H1 (cell line): ENCODE data around the gene HELT. TPM values are rescaled to one million over a fixed set of nuclear protein-coding genes. Genes with fewer than 3 reads are reported as not detected.

ENCODE experiments used
- CTCF ChIA-PET: fragments of 300-600 bp; sonication (Branson Sonifier 250); formaldehyde crosslinking; loops from one replicate; lab custom pipeline; 2021; ENCODE audit not compliant: partially characterized antibody; lab: Charles Lee
- POLR2A ChIA-PET: fragments of 300-600 bp; sonication (Branson Sonifier 250); formaldehyde crosslinking; loops from one replicate; lab custom pipeline; 2021; ENCODE audit warnings: inconsistent platforms; ENCODE audit not compliant: partially characterized antibody; lab: Charles Lee
- DNase-seq, 2 experiments: peaks; one replicate each; pipeline versions ENCODE4 v3.0.0 to v3.0.0-alpha.2; 2010 to 2022; ENCODE audit warnings: low spot score in 2 of 2, low read depth in 1 of 2, mixed read lengths in 1 of 2
- FAIRE-seq: peaks from 2 replicates; lab custom pipeline; 2011; peaks lifted over from hg19 to GRCh38; lab: Jason Lieb, UNC
- H2AFZ ChIP-seq: 2 replicates; pipeline ENCODE4 v1.8.1; 2012; ENCODE audit warnings: low read length, inconsistent platforms
- H2AK5ac ChIP-seq: 2 replicates; pipeline ENCODE4 v1.6.1; 2013; ENCODE audit warnings: low read depth, low read length
- H2BK120ac ChIP-seq: replicated peaks from 2 replicates; pipeline ENCODE3; 2013; ENCODE audit warnings: low read depth, low read length, inconsistent platforms
- H2BK12ac ChIP-seq: 2 replicates; pipeline ENCODE4 v1.6.1; 2013; ENCODE audit warnings: low read depth, low read length
- H2BK15ac ChIP-seq: 2 replicates; pipeline ENCODE4 v1.6.1; 2013; ENCODE audit warnings: low read length
- H2BK20ac ChIP-seq: 2 replicates; pipeline ENCODE4 v1.6.1; 2013; ENCODE audit warnings: low read length
- H2BK5ac ChIP-seq: 2 replicates; pipeline ENCODE4 v1.6.1; 2013; ENCODE audit warnings: low read depth, low read length
- H3K14ac ChIP-seq: 2 replicates; pipeline ENCODE4 v1.6.1; 2013; ENCODE audit warnings: inconsistent platforms; ENCODE audit not compliant: insufficient read length
- H3K18ac ChIP-seq: 2 replicates; pipeline ENCODE4 v1.6.1; 2013; ENCODE audit warnings: low read length; ENCODE audit errors: extremely low read depth
- H3K23ac ChIP-seq: 2 replicates; pipeline ENCODE4 v1.6.1; 2013; ENCODE audit warnings: inconsistent platforms; ENCODE audit not compliant: insufficient read length
- H3K23me2 ChIP-seq: 2 replicates; pipeline ENCODE4 v1.6.1; 2013; ENCODE audit warnings: low read depth, low read length
- H3K27ac ChIP-seq: 2 replicates; pipeline ENCODE4 v1.6.1; 2011; ENCODE audit warnings: low read depth, low read length, inconsistent platforms
- H3K27me3 ChIP-seq, 4 experiments: replicated peaks in 1 of 4; 1 replicate in 1 of 4; 2 replicates in 3 of 4; pipeline versions ENCODE4 v1.6.1 to v1.8.1; 2011 to 2013; ENCODE audit warnings: low read length in 3 of 4, mild to moderate bottlenecking in 3 of 4, inconsistent platforms in 2 of 4, mixed read lengths in 2 of 4, moderate library complexity in 1 of 4; ENCODE audit not compliant: control insufficient read depth in 3 of 4, insufficient read depth in 3 of 4; ENCODE audit errors: extremely low read depth in 1 of 4
- H3K36me3 ChIP-seq, 4 experiments: 2 replicates each; pipeline versions ENCODE4 v1.6.1 to v1.8.1; 2011 to 2013; ENCODE audit warnings: mild to moderate bottlenecking in 4 of 4, low read length in 3 of 4, moderate library complexity in 2 of 4, control low read depth in 1 of 4, inconsistent platforms in 1 of 4; ENCODE audit not compliant: insufficient read depth in 4 of 4, control insufficient read depth in 2 of 4
- H3K4ac ChIP-seq: replicated peaks from 2 replicates; pipeline ENCODE3; 2013; ENCODE audit warnings: low read length, low read depth, mixed read lengths, inconsistent platforms; ENCODE audit not compliant: insufficient read length
- H3K4me1 ChIP-seq, 4 experiments: replicated peaks in 1 of 4; 1 replicate in 1 of 4; 2 replicates in 3 of 4; pipeline versions ENCODE4 v1.6.1 to v1.8.1; 2011 to 2013; ENCODE audit warnings: low read length in 3 of 4, inconsistent platforms in 2 of 4, mixed read lengths in 1 of 4; ENCODE audit not compliant: insufficient read depth in 4 of 4, control insufficient read depth in 3 of 4
- H3K4me2 ChIP-seq, 2 experiments: 2 replicates each; pipeline versions ENCODE4 v1.6.1 to v1.8.1; 2011 to 2013; ENCODE audit warnings: low read depth in 2 of 2, low read length in 2 of 2, control low read depth in 1 of 2, inconsistent platforms in 1 of 2, mild to moderate bottlenecking in 1 of 2; ENCODE audit not compliant: insufficient read depth in 1 of 2
- H3K4me3 ChIP-seq, 4 experiments: fragments of 200-600, 300-600 bp in 1 of 4; sonication (generic), shearing (Covaris generic), sonication (Bioruptor Twin) in 1 of 4; 2 replicates each; pipeline versions ENCODE4 v1.5.1 to v1.8.1; 2011 to 2016; ENCODE audit warnings: low read length in 4 of 4, low read depth in 3 of 4, control low read depth in 2 of 4, inconsistent platforms in 2 of 4, mild to moderate bottlenecking in 2 of 4, mixed read lengths in 1 of 4, moderate library complexity in 1 of 4; ENCODE audit not compliant: insufficient read depth in 2 of 4; ENCODE audit errors: extremely low read depth in 1 of 4
- H3K56ac ChIP-seq: replicated peaks from 2 replicates; pipeline ENCODE3; 2013; ENCODE audit warnings: low read depth, mild to moderate bottlenecking, mixed read lengths, low read length, inconsistent platforms; ENCODE audit not compliant: insufficient read length
- H3K79me1 ChIP-seq: 2 replicates; pipeline ENCODE4 v1.6.1; 2013; ENCODE audit warnings: low read depth, low read length, control low read depth
- H3K79me2 ChIP-seq, 2 experiments: 2 replicates each; pipeline versions ENCODE4 v1.6.1 to v1.8.1; 2012 to 2013; ENCODE audit warnings: low read length in 2 of 2, mild to moderate bottlenecking in 2 of 2, inconsistent platforms in 1 of 2; ENCODE audit not compliant: insufficient read depth in 2 of 2, control insufficient read depth in 1 of 2
- H3K9ac ChIP-seq, 4 experiments: replicated peaks in 1 of 4; 1 replicate in 1 of 4; 2 replicates in 3 of 4; pipeline versions ENCODE4 v1.6.1 to v1.8.1; 2011 to 2013; ENCODE audit warnings: low read depth in 3 of 4, low read length in 3 of 4, control low read depth in 2 of 4, mild to moderate bottlenecking in 2 of 4, moderate library complexity in 2 of 4, inconsistent platforms in 1 of 4; ENCODE audit errors: extremely low read depth in 1 of 4
- H3K9me3 ChIP-seq, 2 experiments: 2 replicates each; pipeline versions ENCODE4 v1.6.1 to v1.8.1; 2012 to 2013; ENCODE audit warnings: mild to moderate bottlenecking in 2 of 2, moderate library complexity in 2 of 2, control low read depth in 1 of 2, inconsistent platforms in 1 of 2, low read depth in 1 of 2, low read length in 1 of 2, mixed read lengths in 1 of 2; ENCODE audit not compliant: insufficient read depth in 2 of 2
- H4K20me1 ChIP-seq, 2 experiments: replicated peaks in 1 of 2; 2 replicates each; pipeline versions ENCODE3 to v1.8.1; 2011 to 2013; ENCODE audit warnings: inconsistent platforms in 2 of 2, low read length in 2 of 2, mild to moderate bottlenecking in 1 of 2; ENCODE audit not compliant: insufficient read depth in 2 of 2, control insufficient read depth in 1 of 2
- H4K5ac ChIP-seq: 2 replicates; pipeline ENCODE4 v1.6.1; 2013; ENCODE audit warnings: low read length, low read depth, mixed read lengths, inconsistent platforms; ENCODE audit not compliant: insufficient read length
- H4K8ac ChIP-seq: 2 replicates; pipeline ENCODE4 v1.8.0; 2013; ENCODE audit warnings: mild to moderate bottlenecking, moderate library complexity, low read length, inconsistent platforms; ENCODE audit not compliant: insufficient read depth; ENCODE audit errors: extremely low read depth
- H4K91ac ChIP-seq: replicated peaks from 2 replicates; pipeline ENCODE3; 2013; ENCODE audit warnings: low read length, mixed read lengths, inconsistent platforms; ENCODE audit not compliant: insufficient read length
- BCL11A ChIP-seq, 2 experiments: IDR thresholded peaks; one replicate each; pipeline ENCODE4 v1.6.1; 2011; ENCODE audit warnings: low read depth in 2 of 2, low read length in 2 of 2, mild to moderate bottlenecking in 2 of 2
- CBX8 ChIP-seq: fragments of 300-800, 300-1000 bp; sonication (generic); IDR thresholded peaks from 2 replicates; pipeline ENCODE4 v1.7.1; 2016; ENCODE audit warnings: low read depth, low read length, borderline replicate concordance
- FOSL1 ChIP-seq: IDR thresholded peaks from 2 replicates; pipeline ENCODE4 v1.6.1; 2011; ENCODE audit warnings: mild to moderate bottlenecking, low read depth, low read length, moderate library complexity; ENCODE audit not compliant: insufficient read depth
- KDM4A ChIP-seq: IDR thresholded peaks from one replicate; pipeline ENCODE4 v1.7.1; 2012; ENCODE audit warnings: low read depth, mild to moderate bottlenecking, moderate library complexity, low read length, inconsistent platforms; ENCODE audit not compliant: severe bottlenecking
- NANOG ChIP-seq: IDR thresholded peaks from 2 replicates; pipeline ENCODE4 v1.6.1; 2011; ENCODE audit warnings: low read length, low read depth, mild to moderate bottlenecking, inconsistent platforms; ENCODE audit not compliant: insufficient read depth, poor library complexity, severe bottlenecking
- PHF8 ChIP-seq: fragments of 200-600 bp; sonication (generic); conservative IDR thresholded peaks from 2 replicates; pipeline ENCODE4 v1.7.1; 2012; ENCODE audit warnings: low read depth, mild to moderate bottlenecking, inconsistent platforms, low read length, moderate library complexity
- POLR2AphosphoS5 ChIP-seq: IDR thresholded peaks from 2 replicates; pipeline ENCODE4 v1.6.1; 2011; ENCODE audit warnings: low read depth, low read length
- RBBP5 ChIP-seq: IDR thresholded peaks from 2 replicates; pipeline ENCODE4 v1.7.1; 2012; ENCODE audit warnings: low read depth, mild to moderate bottlenecking, inconsistent platforms, low read length, moderate library complexity, borderline replicate concordance
- RFX5 ChIP-seq: IDR thresholded peaks from 2 replicates; pipeline ENCODE4 v1.6.1; 2011; ENCODE audit warnings: low read depth, low read length, improper control_type of control experiment, borderline replicate concordance
- RNF2 ChIP-seq: fragments of 200-900, 300-1000 bp; sonication (generic); IDR thresholded peaks from 2 replicates; pipeline ENCODE4 v1.7.1; 2016; ENCODE audit warnings: borderline replicate concordance, low read depth, mild to moderate bottlenecking, antibody characterized with exemption, low read length; ENCODE audit not compliant: poor library complexity, severe bottlenecking; ENCODE audit errors: missing control alignments
- SIRT6 ChIP-seq: IDR thresholded peaks from one replicate; pipeline ENCODE4 v1.7.1; 2012; ENCODE audit warnings: low read length, inconsistent platforms
- SP1 ChIP-seq: IDR thresholded peaks from 2 replicates; pipeline ENCODE4 v1.6.1; 2011; ENCODE audit warnings: low read depth, low read length
- SRF ChIP-seq: IDR thresholded peaks from 2 replicates; pipeline ENCODE4 v1.6.1; 2011; ENCODE audit warnings: mild to moderate bottlenecking, low read depth, low read length, moderate library complexity
- ZNF274 ChIP-seq: IDR thresholded peaks from 2 replicates; pipeline ENCODE4 v1.7.0; 2012; ENCODE audit warnings: low read length, borderline replicate concordance; ENCODE audit errors: extremely low read depth
- WGBS, 2 experiments: shearing (Covaris generic) in 1 of 2; methylation state at CpG; one replicate each; pipeline versions ENCODE4 v1.1.6 to v1.1.7; 2013 to 2015; ENCODE audit warnings: low lambda C conversion rate in 2 of 2, mixed read lengths in 2 of 2, inconsistent platforms in 1 of 2, low coverage in 1 of 2, missing lambda C conversion rate in 1 of 2; ENCODE audit not compliant: insufficient replicate concordance in 2 of 2, insufficient coverage in 1 of 2, insufficient read length in 1 of 2; ENCODE audit errors: extremely low coverage in 1 of 2, missing lambda C conversion rate in 1 of 2; 5-methylcytosine and 5-hydroxymethylcytosine counted together
- polyA plus RNA-seq, 7 experiments: library from polyadenylated mRNA; depleted of rRNA in 3 of 7; stranded (reverse) in 5 of 7; unstranded in 2 of 7; fragments of >200 nt in 5 of 7; fragments of 200-250 nt in 2 of 7; gene quantifications; 1 replicate in 5 of 7; 2 replicates in 1 of 7; 4 replicates in 1 of 7; pipeline versions ENCODE4 v1.2.1 to v1.2.3, GENCODE V29; 2011 to 2013; ENCODE audit warnings: missing spikeins in 2 of 7, mixed read lengths in 2 of 7
- total RNA-seq: library from RNA; stranded (reverse); fragmentation: NEBNext Ultra II Directional; extraction: Animal tissue kit (Norgen Biotek cat#: 25700); gene quantifications from 2 replicates; pipeline ENCODE4 v1.2.1, GENCODE V29; 2021

The HELT gene
- total and polyA plus RNA-seq, 2 of the 8 experiments (the other 6 are each of a cell fraction or from before 2014, with no cell fraction given): 0.32 to 0.35 TPM

GRCh38 chr4:185031611-185032010, 13.3 kb downstream of the HELT start:
- H3K4me2 ChIP-seq: no peak overlapping the region
- no peaks in the 10 kb centered on the region for H3K9me3 ChIP-seq
- no peak overlapping the region for H2AK5ac ChIP-seq
- ChIA-PET POLR2A (interaction anchor here (0.7 to 1.8 kb wide), 3 partner anchors 10 to 298 kb away, joined by 3 to 4 read pairs (median 3); partner anchors contain the start of genes CENPU and SLC25A4), CTCF (interaction anchor here (0.7 to 13.9 kb wide), 8 partner anchors 9 to 1006 kb away, joined by 3 to 210 read pairs (median 4); partner anchors contain the start of gene SLC25A4)
- no peak overlapping the region for H2BK120ac ChIP-seq
- no peak overlapping the region for H3K14ac ChIP-seq
- H4K91ac ChIP-seq: no peak overlapping the region
- H3K56ac ChIP-seq: no peak overlapping the region
- H3K36me3 ChIP-seq: no peaks in the 10 kb centered on the region
- no peaks in the 10 kb centered on the region for H3K4me1 ChIP-seq
- H2BK15ac ChIP-seq: no peak overlapping the region
- H3K23me2 ChIP-seq: no peaks in the 10 kb centered on the region
- H3K79me1 ChIP-seq: no peaks in the 10 kb centered on the region
- peaks cover 0 to 6% (median 3%) of the 10 kb centered on the region in 4 experiments; a peak in 4 of 7 replicates for H3K27me3 ChIP-seq
- H3K4ac ChIP-seq: no peak overlapping the region
- H4K5ac ChIP-seq: no peak overlapping the region
- FAIRE-seq (no peak), DNase-seq (no peak)
- no peak overlapping the region for H2BK20ac ChIP-seq
- H4K8ac ChIP-seq: no peak overlapping the region
- no peak overlapping the region for H3K27ac ChIP-seq
- no peak overlapping the region for H3K9ac ChIP-seq
- H4K20me1 ChIP-seq: no peaks in the 10 kb centered on the region
- H2BK12ac ChIP-seq: no peak overlapping the region
- WGBS, 2 experiments: 78% methylated on average over 6 of the region's 6 CpGs; no CpG with 5 or more reads in 1 of the 2 experiments
- no peaks in the 10 kb centered on the region for H3K79me2 ChIP-seq
- H3K18ac ChIP-seq: no peak overlapping the region
- H3K23ac ChIP-seq: no peak overlapping the region
- no peak overlapping the region for H2AFZ ChIP-seq
- H2BK5ac ChIP-seq: no peak overlapping the region
- no peak overlapping the region for H3K4me3 ChIP-seq
- TF ChIP-seq POLR2AphosphoS5 (no peak), BCL11A (IDR thresholded peaks at IDR 0.05; ENCODE audit: low read depth in 2 of 2, low read length in 2 of 2) (no peak), RBBP5 (no peak), CBX8 (no peak), SRF (no peak), PHF8 (no peak), SIRT6 (no peak), FOSL1 (no peak), SP1 (no peak), ZNF274 (no peak), NANOG (no peak), RFX5 (no peak), RNF2 (no peak), KDM4A (no peak)
